ENCODE measurements around the gene C16orf86.

The C16orf86 gene

DNA sequence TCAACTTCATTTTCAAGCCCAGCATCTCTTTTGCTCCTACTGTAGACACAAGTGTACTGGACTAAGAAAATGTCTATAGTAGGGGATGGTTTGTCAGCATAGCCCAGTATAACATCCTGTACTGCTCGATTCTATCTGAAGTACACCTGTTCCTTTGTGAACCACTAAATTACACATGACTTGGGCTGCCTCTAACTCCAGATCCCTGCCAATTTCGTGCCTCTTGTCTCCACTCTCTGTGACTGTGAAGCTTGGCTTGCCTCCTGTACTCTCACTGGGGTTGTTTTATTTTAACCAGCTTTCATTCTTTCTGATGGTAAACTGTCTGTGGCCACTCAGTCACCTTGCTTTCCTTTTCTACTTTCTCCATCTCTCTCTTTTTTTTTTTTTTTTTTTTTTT is 28.0 kb downstream of the C16orf86 start:
- Histone ChIP-seq H3K4me3 (no peak overlapping the region), H3K9me3 (ENCODE audit: low read depth, low read length) (no peaks in the 10 kb centered on the region), H3K36me3 (ENCODE audit: insufficient read depth, low read length) (no peaks in the 10 kb centered on the region), H3K9ac (ENCODE audit: insufficient read length) (no peak overlapping the region), H3K27ac (no peak overlapping the region)
- DNase-seq (ENCODE audit: low read depth, low spot score) = no peak
- no peak for TF ChIP-seq FOXP2 (optimal IDR thresholded peaks at IDR 0.05; ENCODE audit: control extremely low read depth, extremely low read length, insufficient read depth)
- TF ChIP-seq POLR2AphosphoS5 (IDR thresholded peaks at IDR 0.05; ENCODE audit: borderline replicate concordance, low read depth, low read length) = no peak

GRCh38 chr16:67697422-67698185 is 31.0 kb downstream of the C16orf86 start:
- TF ChIP-seq FOXP2 (optimal IDR thresholded peaks at IDR 0.05; ENCODE audit: control extremely low read depth, extremely low read length, insufficient read depth) (no peak), POLR2AphosphoS5 (IDR thresholded peaks at IDR 0.05; ENCODE audit: borderline replicate concordance, low read depth, low read length) (no peak), EZH2 (IDR thresholded peaks at IDR 0.05) (no peak)
- no peaks in the 10 kb centered on the region for H3K9me3 ChIP-seq (ENCODE audit: low read depth, low read length)
- no peaks in the 10 kb centered on the region for H3K36me3 ChIP-seq (ENCODE audit: insufficient read depth, low read length)
- H3K4me3 ChIP-seq = no peak overlapping the region
- H3K9ac ChIP-seq (ENCODE audit: insufficient read length) = no peak overlapping the region
- DNase-seq (ENCODE audit: low read depth, low spot score) = no peak
- no peak overlapping the region for H3K27ac ChIP-seq

GRCh38 chr16:67699265-67699664 is 32.7 kb downstream of the C16orf86 start:
- Histone ChIP-seq H3K9me3 (ENCODE audit: low read depth, low read length) (no peaks in the 10 kb centered on the region), H3K27ac (no peak overlapping the region), H3K36me3 (ENCODE audit: insufficient read depth, low read length) (no peaks in the 10 kb centered on the region), H3K9ac (ENCODE audit: insufficient read length) (no peak overlapping the region), H3K4me3 (no peak overlapping the region)
- no peak for DNase-seq (ENCODE audit: low read depth, low spot score)
- TF ChIP-seq FOXP2 (optimal IDR thresholded peaks at IDR 0.05; ENCODE audit: control extremely low read depth, extremely low read length, insufficient read depth) (no peak), POLR2AphosphoS5 (IDR thresholded peaks at IDR 0.05; ENCODE audit: borderline replicate concordance, low read depth, low read length) (no peak), EZH2 (IDR thresholded peaks at IDR 0.05) (no peak)

DNA sequence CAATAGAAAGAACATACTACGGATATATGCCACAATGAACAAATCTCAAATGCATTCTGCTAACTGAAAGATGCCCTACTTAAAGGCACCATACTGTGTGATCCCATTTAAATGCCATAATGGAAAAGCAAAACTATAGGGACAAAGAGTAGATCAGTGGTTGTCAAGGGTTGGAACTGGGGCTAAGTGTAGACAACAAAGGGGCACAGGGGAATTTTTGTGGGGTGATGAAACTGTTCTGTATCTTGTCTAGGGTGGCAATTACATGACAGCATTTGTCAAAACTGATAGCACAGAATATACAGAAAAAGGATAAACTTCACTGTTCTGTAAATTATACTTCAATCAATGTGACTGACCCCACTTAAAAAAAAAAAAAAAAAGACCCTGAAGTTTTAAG is 34.8 kb downstream of the C16orf86 start:
- TF ChIP-seq FOXP2 (optimal IDR thresholded peaks at IDR 0.05; ENCODE audit: control extremely low read depth, extremely low read length, insufficient read depth) = no peak
- no peak for TF ChIP-seq POLR2AphosphoS5 (IDR thresholded peaks at IDR 0.05; ENCODE audit: borderline replicate concordance, low read depth, low read length)
- no peak for TF ChIP-seq EZH2 (IDR thresholded peaks at IDR 0.05)
- DNase-seq (ENCODE audit: low read depth, low spot score) = no peak
- Histone ChIP-seq H3K4me3 (no peak overlapping the region), H3K27ac (no peak overlapping the region), H3K36me3 (ENCODE audit: insufficient read depth, low read length) (no peaks in the 10 kb centered on the region), H3K9ac (ENCODE audit: insufficient read length) (no peak overlapping the region), H3K9me3 (ENCODE audit: low read depth, low read length) (no peaks in the 10 kb centered on the region)

DNA sequence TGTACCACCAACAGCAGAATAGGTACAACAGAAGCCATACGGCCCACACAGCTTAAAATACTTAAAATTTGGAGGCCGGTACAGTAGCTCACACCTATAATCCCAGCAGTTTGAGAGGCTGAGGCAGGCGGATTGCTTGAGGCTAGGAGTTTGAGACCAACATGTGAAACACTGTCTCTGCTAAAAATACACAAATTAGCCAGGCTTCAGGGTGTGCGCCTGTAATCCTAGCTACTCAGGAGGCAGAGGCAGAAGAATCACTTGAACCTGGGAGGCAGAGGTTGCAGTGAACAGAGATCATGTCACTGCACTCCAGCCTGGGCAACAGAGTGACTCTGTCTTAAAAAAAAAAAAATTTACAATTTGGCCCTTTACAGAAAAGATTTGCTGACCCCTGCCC is 35.5 kb downstream of the C16orf86 start:
- H3K9ac ChIP-seq (ENCODE audit: insufficient read length) = no peak overlapping the region
- H3K36me3 ChIP-seq (ENCODE audit: insufficient read depth, low read length) = no peaks in the 10 kb centered on the region
- no peak overlapping the region for H3K4me3 ChIP-seq
- no peak for DNase-seq (ENCODE audit: low read depth, low spot score)
- H3K27ac ChIP-seq = no peak overlapping the region
- no peaks in the 10 kb centered on the region for H3K9me3 ChIP-seq (ENCODE audit: low read depth, low read length)
- no peak for TF ChIP-seq POLR2AphosphoS5 (IDR thresholded peaks at IDR 0.05; ENCODE audit: borderline replicate concordance, low read depth, low read length)
- no peak for TF ChIP-seq EZH2 (IDR thresholded peaks at IDR 0.05)
- no peak for TF ChIP-seq FOXP2 (optimal IDR thresholded peaks at IDR 0.05; ENCODE audit: control extremely low read depth, extremely low read length, insufficient read depth)

DNA sequence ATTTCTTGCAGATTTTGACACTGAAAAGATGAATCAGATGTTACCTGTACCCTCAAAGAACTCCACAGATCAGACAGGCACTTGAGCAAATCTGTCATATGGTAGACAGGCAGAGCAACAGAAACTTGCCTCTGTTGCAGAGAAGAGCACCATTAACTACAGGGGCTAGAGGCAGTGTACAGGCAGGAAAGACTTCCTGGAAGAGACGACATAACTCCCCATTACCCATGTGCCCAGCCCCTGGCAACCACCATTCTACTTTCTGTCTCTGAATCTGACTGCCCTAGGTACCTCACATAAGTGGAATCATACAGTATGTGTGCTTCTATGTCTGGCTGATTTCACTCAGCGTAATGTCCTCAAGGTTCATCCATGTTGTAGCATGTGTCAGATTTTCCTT is 37.0 kb downstream of the C16orf86 start:
- TF ChIP-seq FOXP2 (optimal IDR thresholded peaks at IDR 0.05; ENCODE audit: control extremely low read depth, extremely low read length, insufficient read depth) (no peak), POLR2AphosphoS5 (IDR thresholded peaks at IDR 0.05; ENCODE audit: borderline replicate concordance, low read depth, low read length) (no peak), EZH2 (IDR thresholded peaks at IDR 0.05) (no peak)
- Histone ChIP-seq H3K36me3 (ENCODE audit: insufficient read depth, low read length) (no peaks in the 10 kb centered on the region), H3K9me3 (ENCODE audit: low read depth, low read length) (no peaks in the 10 kb centered on the region), H3K9ac (ENCODE audit: insufficient read length) (no peak overlapping the region), H3K4me3 (no peak overlapping the region), H3K27ac (no peak overlapping the region)
- DNase-seq (ENCODE audit: low read depth, low spot score) = no peak

DNA sequence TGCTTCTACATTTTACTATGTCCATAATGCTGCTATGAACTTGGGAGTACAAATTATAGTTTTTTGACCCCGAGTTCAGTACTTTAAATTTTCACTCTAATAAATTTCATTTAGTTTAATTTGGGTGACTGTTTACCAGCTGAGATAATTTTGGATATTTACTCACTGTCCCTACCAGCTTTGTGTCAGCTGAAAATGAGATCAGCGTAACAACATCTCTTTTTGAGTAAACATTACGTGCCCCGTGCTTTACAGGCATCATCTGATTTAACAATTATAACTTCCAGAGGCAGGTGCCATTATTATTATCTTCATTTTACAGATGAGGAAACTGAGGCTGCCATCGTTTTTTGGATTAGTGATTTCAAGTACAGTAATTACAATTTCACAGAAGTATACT is 37.5 kb downstream of the C16orf86 start:
- DNase-seq (ENCODE audit: low read depth, low spot score) = no peak
- no peak overlapping the region for H3K4me3 ChIP-seq
- no peaks in the 10 kb centered on the region for H3K9me3 ChIP-seq (ENCODE audit: low read depth, low read length)
- no peak overlapping the region for H3K27ac ChIP-seq
- H3K36me3 ChIP-seq (ENCODE audit: insufficient read depth, low read length) = no peaks in the 10 kb centered on the region
- H3K9ac ChIP-seq (ENCODE audit: insufficient read length) = no peak overlapping the region
- no peak for TF ChIP-seq EZH2 (IDR thresholded peaks at IDR 0.05)
- TF ChIP-seq POLR2AphosphoS5 (IDR thresholded peaks at IDR 0.05; ENCODE audit: borderline replicate concordance, low read depth, low read length) = no peak
- TF ChIP-seq FOXP2 (optimal IDR thresholded peaks at IDR 0.05; ENCODE audit: control extremely low read depth, extremely low read length, insufficient read depth) = no peak

- no peaks in the 10 kb centered on the region for H3K36me3 ChIP-seq (ENCODE audit: insufficient read depth, low read length)
- TF ChIP-seq EZH2 (IDR thresholded peaks at IDR 0.05) (no peak), POLR2AphosphoS5 (IDR thresholded peaks at IDR 0.05; ENCODE audit: borderline replicate concordance, low read depth, low read length) (no peak), FOXP2 (optimal IDR thresholded peaks at IDR 0.05; ENCODE audit: control extremely low read depth, extremely low read length, insufficient read depth) (no peak)
- H3K27ac ChIP-seq = no peak overlapping the region
- H3K9ac ChIP-seq (ENCODE audit: insufficient read length) = no peak overlapping the region
- no peaks in the 10 kb centered on the region for H3K9me3 ChIP-seq (ENCODE audit: low read depth, low read length)
- no peak for DNase-seq (ENCODE audit: low read depth, low spot score)
- no peak overlapping the region for H3K4me3 ChIP-seq
Observed at GRCh38 chr16:67707210-67707609, 40.6 kb downstream of the C16orf86 start.

DNA sequence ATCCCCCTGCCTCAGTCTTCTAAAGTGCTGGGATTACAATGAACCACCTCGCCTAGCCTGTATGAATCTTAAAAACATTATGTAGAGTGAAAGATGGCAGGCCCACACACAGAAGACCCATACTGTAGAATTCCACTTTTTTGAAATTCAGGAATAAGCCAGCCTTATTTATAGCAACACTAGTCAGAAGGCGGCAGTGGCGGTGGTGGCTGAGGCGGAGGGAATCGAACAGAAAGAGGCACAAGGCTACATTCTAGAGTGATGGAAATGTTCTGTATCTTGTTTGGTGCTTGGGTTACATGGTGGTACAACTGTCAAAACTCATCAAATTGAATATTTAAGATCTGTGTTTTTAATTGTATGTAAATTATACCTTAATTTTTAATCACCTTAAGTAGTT is 41.2 kb downstream of the C16orf86 start:
- Histone ChIP-seq H3K27ac (no peak overlapping the region), H3K4me3 (no peak overlapping the region), H3K9me3 (ENCODE audit: low read depth, low read length) (no peaks in the 10 kb centered on the region), H3K9ac (ENCODE audit: insufficient read length) (no peak overlapping the region), H3K36me3 (ENCODE audit: insufficient read depth, low read length) (no peaks in the 10 kb centered on the region)
- TF ChIP-seq EZH2 (IDR thresholded peaks at IDR 0.05) = no peak
- TF ChIP-seq FOXP2 (optimal IDR thresholded peaks at IDR 0.05; ENCODE audit: control extremely low read depth, extremely low read length, insufficient read depth) = no peak
- no peak for TF ChIP-seq POLR2AphosphoS5 (IDR thresholded peaks at IDR 0.05; ENCODE audit: borderline replicate concordance, low read depth, low read length)
- no peak for DNase-seq (ENCODE audit: low read depth, low spot score)

Data from SK-N-MC (cell line).